HG02588 (cell line): ENCODE data around the gene ATP8B3.

Source experiments
- ATAC-seq: cut with Tn5 transposase; IDR thresholded peaks from one replicate; pipeline ENCODE4 v1.9.1; 2021; ENCODE audit warnings: mild to moderate bottlenecking, moderate library complexity; ENCODE audit not compliant: unreplicated experiment

Gene ATP8B3

GRCh38 chr19:1850809-1851653, 39.0 kb upstream of the ATP8B3 start:
- ATAC-seq: no peak

- ATAC-seq: no peak
Measured at GRCh38 chr19:1849886-1850398, 37.9 kb upstream of the ATP8B3 start.

GRCh38 chr19:1849132-1849474, 37.0 kb upstream of the ATP8B3 start:
- no peak for ATAC-seq

GRCh38 chr19:1848399-1849131, 36.5 kb upstream of the ATP8B3 start, which contains the start of gene REXO1:
REXO1 (minus strand) TSS chr19:1848483; CDS start chr19:1848358, 125 bp downstream.
- peak; percentile 50 for ATAC-seq

- ATAC-seq: peak; percentile 25
Measured at GRCh38 chr19:1847684-1848398, 35.8 kb upstream of the ATP8B3 start.

GRCh38 chr19:1847348-1847683, 35.2 kb upstream of the ATP8B3 start:
- no peak for ATAC-seq

- ATAC-seq: no peak
Measured at GRCh38 chr19:1846517-1847204, 34.6 kb upstream of the ATP8B3 start.

- no peak for ATAC-seq
Measured at GRCh38 chr19:1845642-1846041, 33.6 kb upstream of the ATP8B3 start.

GRCh38 chr19:1845125-1845515, 33.0 kb upstream of the ATP8B3 start:
- no peak for ATAC-seq

- ATAC-seq: no peak
Measured at GRCh38 chr19:1844513-1845124, 32.5 kb upstream of the ATP8B3 start.

- ATAC-seq: no peak
Measured at GRCh38 chr19:1843646-1844394, 31.7 kb upstream of the ATP8B3 start.

- ATAC-seq: no peak
Measured at GRCh38 chr19:1843116-1843515, 31.0 kb upstream of the ATP8B3 start.

GRCh38 chr19:1841209-1841924, 29.3 kb upstream of the ATP8B3 start:
- no peak for ATAC-seq

- ATAC-seq: no peak
Measured at GRCh38 chr19:1840541-1841115, 28.6 kb upstream of the ATP8B3 start.

GRCh38 chr19:1839658-1840540, 27.8 kb upstream of the ATP8B3 start:
- no peak for ATAC-seq

- no peak for ATAC-seq
Measured at GRCh38 chr19:1837625-1838105, 25.6 kb upstream of the ATP8B3 start.

- no peak for ATAC-seq
Measured at GRCh38 chr19:1837222-1837565, 25.1 kb upstream of the ATP8B3 start.
